GM18505 (cell line): Measurements from ENCODE around the gene TMEM150A.
A peak's percentile ranks its signal among the peaks of the same experiment; 100 is the strongest.

ENCODE experiments used
- ATAC-seq: cut with Tn5 transposase; IDR thresholded peaks from one replicate; pipeline ENCODE4 v1.9.1; 2021; ENCODE audit not compliant: unreplicated experiment
- POLR2A ChIP-seq: IDR thresholded peaks from 4 replicates; pipeline ENCODE4 v1.6.1; 2011; ENCODE audit warnings: borderline replicate concordance; ENCODE audit not compliant: insufficient read depth, insufficient read length; ENCODE audit errors: extremely low read depth

TMEM150A gene

GRCh38 chr2:85591563-85591962, 10.9 kb downstream of the TMEM150A start:
- no peak for TF ChIP-seq POLR2A
- ATAC-seq: no peak

GRCh38 chr2:85590950-85591349, 11.5 kb downstream of the TMEM150A start:
- TF ChIP-seq POLR2A: no peak

GRCh38 chr2:85589982-85590791, 12.3 kb downstream of the TMEM150A start:
- ATAC-seq: no peak
- no peak for TF ChIP-seq POLR2A

More at GRCh38 chr2:85590950-85591349, 11.5 kb downstream of the TMEM150A start:
- no peak for ATAC-seq

GRCh38 chr2:85589181-85589580, 13.3 kb downstream of the TMEM150A start:
- no peak for TF ChIP-seq POLR2A
- no peak for ATAC-seq

GRCh38 chr2:85588645-85589044, 13.9 kb downstream of the TMEM150A start:
- ATAC-seq: no peak
- no peak for TF ChIP-seq POLR2A

GRCh38 chr2:85588236-85588635, 14.3 kb downstream of the TMEM150A start:
- no peak for ATAC-seq
- no peak for TF ChIP-seq POLR2A

GRCh38 chr2:85585781-85586105, 16.8 kb downstream of the TMEM150A start:
- no peak for TF ChIP-seq POLR2A
- no peak for ATAC-seq

GRCh38 chr2:85584857-85585780, 17.4 kb downstream of the TMEM150A start:
- no peak for TF ChIP-seq POLR2A
- peak; percentile 42 for ATAC-seq

- TF ChIP-seq POLR2A: peak; percentile 39
- ATAC-seq: peak; percentile 66
Measured at GRCh38 chr2:85584354-85584856, 18.1 kb downstream of the TMEM150A start, which contains the start of gene VAMP5. VAMP5 (plus strand) TSS chr2:85584431; CDS start chr2:85584491, 60 bp downstream.

- peak; percentile 10 for ATAC-seq
- no peak for TF ChIP-seq POLR2A
Measured at GRCh38 chr2:85583667-85584353, 18.7 kb downstream of the TMEM150A start.

GRCh38 chr2:85582492-85582891, 20.0 kb downstream of the TMEM150A start:
- no peak for ATAC-seq
- TF ChIP-seq POLR2A: no peak

- no peak for TF ChIP-seq POLR2A
- no peak for ATAC-seq
Measured at GRCh38 chr2:85580206-85580605, 22.3 kb downstream of the TMEM150A start.
